Kasumi-1 (cell line): ENCODE data around the gene THRB.

Source experiments
- DNase-seq, 2 experiments: peaks; one replicate each; lab custom pipeline; 2025; lab: John Stamatoyannopoulos, UW

Gene THRB

GRCh38 chr3:24512564-24513197 is 18.0 kb upstream of the THRB start:
- DNase-seq: no peak

DNA sequence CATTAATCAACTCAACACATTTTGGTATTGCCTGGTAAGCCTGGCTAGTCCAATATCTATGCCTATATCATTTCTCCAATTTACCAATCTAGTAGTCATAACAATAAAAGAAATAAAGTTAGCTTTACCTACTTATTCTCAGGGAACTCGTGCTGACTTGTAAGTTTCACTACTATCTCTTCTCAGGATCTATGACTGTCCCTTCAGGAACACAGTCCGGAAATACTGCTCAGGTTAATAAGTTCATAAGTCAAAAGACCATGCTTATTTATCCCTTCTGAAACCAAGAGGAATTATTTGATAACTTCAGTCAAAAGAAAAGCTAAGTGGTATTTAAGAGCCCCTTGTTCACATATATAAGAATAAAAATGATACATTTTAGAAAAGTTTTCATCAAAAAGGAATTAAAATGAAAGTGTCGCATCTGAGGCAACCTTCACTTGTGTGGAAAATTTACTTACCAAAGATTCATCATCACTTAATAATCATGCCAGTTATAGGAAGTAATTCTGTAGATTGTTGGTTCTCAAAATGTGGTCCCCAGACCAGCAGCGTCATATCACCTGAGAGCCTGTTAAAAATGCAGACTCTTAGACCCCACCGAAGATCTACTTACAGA is 15.5 kb upstream of the THRB start:
- DNase-seq: no peak

GRCh38 chr3:24508423-24508839 is 13.8 kb upstream of the THRB start:
- DNase-seq: peak in 1 of 2 experiments; percentile 5

DNA sequence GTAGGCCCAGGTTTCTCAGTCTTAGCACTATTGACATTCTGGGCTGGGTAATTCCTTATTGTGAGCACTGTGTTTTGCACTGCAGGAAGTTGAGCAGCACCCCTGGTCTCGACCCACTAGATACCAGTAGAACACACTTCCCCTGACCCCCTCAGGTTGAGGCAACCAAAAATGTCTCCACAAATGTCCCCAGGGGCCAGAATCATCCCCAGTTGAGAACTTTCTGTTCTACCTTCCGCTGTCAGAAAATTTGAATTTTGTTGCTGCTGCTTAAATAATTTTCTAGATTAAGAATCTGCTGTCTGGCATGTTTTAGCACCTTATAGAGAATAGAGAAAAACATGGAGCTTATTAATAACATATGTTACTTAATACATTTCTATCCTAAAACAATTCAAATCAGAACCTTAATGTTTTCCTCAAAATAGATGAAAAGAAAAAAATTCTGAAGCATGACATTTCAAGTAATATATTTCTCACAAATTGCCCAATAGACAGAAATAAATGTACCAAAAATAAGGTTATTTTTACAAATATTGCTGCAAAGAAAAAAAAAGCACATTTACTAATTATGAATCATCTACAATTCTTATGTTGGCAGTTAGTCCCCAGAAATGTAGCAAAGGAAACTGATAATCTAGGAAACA is 13.2 kb upstream of the THRB start:
- no peak for DNase-seq

- no peak for DNase-seq
Measured at GRCh38 chr3:24506966-24507775, 12.5 kb upstream of the THRB start.

- DNase-seq: no peak
Measured at GRCh38 chr3:24505691-24506550, 11.3 kb upstream of the THRB start.

GRCh38 chr3:24504772-24505171 is 10.1 kb upstream of the THRB start:
- DNase-seq: no peak

GRCh38 chr3:24503616-24504113 is 9.0 kb upstream of the THRB start:
- DNase-seq: peak; percentile 25 to 44

- peak; percentile 69 to 77 for DNase-seq
Measured at GRCh38 chr3:24502690-24503089, 8.0 kb upstream of the THRB start.

- no peak for DNase-seq
Measured at GRCh38 chr3:24500806-24501205, 6.2 kb upstream of the THRB start.

GRCh38 chr3:24499991-24500390 is 5.3 kb upstream of the THRB start:
- no peak for DNase-seq

GRCh38 chr3:24498796-24499195 is 4.1 kb upstream of the THRB start:
- DNase-seq: no peak

- DNase-seq: no peak
Measured at GRCh38 chr3:24498391-24498790, 3.7 kb upstream of the THRB start.

DNA sequence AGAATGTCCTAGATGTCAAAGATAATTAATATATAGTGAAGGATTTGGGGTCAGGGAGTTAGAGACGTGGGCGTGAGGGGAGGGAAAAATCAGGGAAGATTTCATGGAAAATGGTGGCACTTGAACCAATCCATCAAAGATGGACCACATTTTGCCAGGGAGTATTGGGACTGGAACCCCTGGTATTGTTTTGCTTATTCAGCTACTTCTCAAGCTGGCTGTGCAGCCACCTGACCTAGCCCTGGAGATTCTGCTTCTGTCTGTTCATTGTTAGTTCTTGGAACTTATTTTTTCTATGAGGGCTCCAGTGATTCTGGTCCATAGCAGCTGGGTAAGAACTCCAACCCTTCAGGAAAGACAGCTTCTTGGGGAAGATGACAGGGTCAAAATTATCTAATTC is 3.3 kb upstream of the THRB start:
- DNase-seq: no peak

- no peak for DNase-seq
Measured at GRCh38 chr3:24496529-24497482, 2.2 kb upstream of the THRB start.

DNA sequence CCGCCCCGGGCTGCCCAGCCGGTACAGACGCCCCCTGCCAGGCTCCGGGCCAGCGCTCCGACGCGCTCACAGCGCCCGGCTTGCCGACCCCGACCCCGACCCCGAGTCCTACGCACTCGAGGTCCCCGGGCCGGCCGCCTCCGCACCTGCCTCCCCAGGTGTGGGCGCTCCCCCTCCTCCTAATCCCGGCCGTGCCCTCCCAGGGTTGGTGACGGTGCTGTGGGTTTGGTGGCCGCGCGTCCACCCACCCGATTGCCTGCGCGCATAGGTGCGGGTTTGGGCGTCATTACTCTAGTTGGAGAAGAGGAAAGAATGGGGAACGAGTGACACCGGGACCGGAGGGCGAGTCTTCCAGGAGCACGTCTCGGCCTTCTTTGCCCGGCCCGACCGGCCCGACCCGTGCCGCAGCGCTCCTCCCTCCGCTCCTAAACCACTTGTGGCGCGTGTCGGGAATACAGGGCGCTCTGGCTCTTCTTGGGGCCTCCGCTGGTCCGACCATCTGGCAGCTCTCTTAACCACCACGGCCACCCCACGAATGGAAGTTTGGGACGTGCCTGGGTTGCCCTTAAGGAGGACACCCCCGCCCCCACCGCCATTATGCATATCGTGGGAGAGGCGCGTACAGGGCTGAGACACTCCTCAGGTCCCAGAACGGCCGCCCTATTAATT is 810 bp upstream of the THRB start:
- DNase-seq: no peak

- no peak for DNase-seq
Measured at GRCh38 chr3:24493746-24494617, 668 bp downstream of the THRB start.

DNA sequence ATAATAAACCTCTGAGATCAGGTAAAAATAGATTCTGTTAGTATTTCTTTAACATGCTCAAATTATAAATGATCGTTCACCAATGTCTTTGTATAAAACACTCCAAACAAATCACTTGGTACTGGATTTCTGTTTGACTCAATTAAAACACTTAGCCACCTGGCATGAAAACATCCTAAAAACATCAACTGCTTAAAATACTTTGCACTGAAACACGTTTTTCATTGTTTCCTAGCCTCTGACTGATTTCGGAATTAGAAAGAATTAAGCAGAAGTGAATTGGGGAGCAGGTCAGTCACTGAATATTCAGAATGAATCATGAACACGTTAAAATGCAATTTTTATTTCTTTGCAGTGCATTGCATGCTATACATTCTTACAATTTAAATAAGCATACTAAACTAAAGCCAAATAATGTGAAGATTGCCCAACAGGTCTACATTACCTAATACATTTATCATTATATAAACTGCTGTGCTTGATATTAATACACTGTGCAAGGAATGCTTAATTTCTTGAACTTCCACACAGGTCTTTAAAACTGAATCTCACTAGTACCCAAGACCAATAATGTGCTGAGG is 1.6 kb downstream of the THRB start:
- DNase-seq: no peak
